HG02588 (cell line): ENCODE measurements around the gene ARHGEF3.
"Not testable (repeated sequence)": the region's sequence is repeated elsewhere in the genome, so short reads cannot be mapped to it uniquely, and the experiment has no call there.

Source experiments
- ATAC-seq: cut with Tn5 transposase; IDR thresholded peaks from one replicate; pipeline ENCODE4 v1.9.1; 2021; ENCODE audit warnings: mild to moderate bottlenecking, moderate library complexity; ENCODE audit not compliant: unreplicated experiment

ARHGEF3 gene

GRCh38 chr3:56748663-56749231 lies 53.0 kb downstream of the ARHGEF3 start:
- ATAC-seq: no peak

DNA sequence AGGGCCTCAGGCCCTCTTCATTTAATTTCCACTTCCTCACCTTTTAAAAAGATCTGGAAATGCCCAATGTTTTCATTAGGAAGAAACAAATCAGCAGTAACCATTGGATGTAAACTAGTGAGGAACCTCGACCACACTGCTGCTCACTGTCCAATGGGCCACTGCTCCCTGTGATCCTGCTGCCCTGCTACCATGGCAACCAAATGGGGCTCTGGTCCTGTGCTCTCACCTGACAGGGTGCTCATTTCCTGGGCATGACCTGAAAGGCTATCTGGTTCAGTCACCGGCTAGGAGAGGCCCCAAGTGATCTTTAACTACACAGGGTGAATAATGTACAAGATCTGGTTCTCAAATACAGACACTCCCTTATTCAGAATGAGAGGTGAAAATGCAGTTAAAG lies 54.6 kb downstream of the ARHGEF3 start:
- no peak for ATAC-seq

- ATAC-seq: no peak
Observed at GRCh38 chr3:56744016-56744415, 57.7 kb downstream of the ARHGEF3 start.

GRCh38 chr3:56742887-56743286 lies 58.9 kb downstream of the ARHGEF3 start:
- no peak for ATAC-seq

DNA sequence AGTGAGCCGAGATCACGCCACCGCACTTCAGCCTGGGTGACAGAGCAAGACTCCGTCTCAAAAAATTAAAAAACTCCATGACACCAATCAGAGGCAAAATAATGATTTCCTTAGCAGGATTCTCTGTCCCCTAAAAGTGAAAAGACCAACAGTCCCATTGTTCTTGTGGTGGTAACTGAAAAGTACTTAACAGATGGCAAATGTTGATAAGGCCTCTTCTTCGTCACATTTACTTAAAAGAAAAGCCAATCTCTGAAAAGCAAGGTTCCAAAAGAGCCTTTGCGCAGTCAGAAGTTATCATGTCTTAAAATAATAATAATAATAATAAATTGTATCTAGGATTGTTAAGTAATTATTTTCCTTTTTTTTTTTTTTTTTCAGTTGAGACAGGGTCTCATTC lies 62.7 kb downstream of the ARHGEF3 start:
- ATAC-seq: no peak

GRCh38 chr3:56737006-56737405 lies 64.7 kb downstream of the ARHGEF3 start:
- ATAC-seq: no peak

GRCh38 chr3:56732109-56732508 lies 69.6 kb downstream of the ARHGEF3 start:
- no peak for ATAC-seq

- ATAC-seq: peak; percentile 97
Observed at GRCh38 chr3:56725175-56725574, 76.6 kb downstream of the ARHGEF3 start.

GRCh38 chr3:56724676-56725075 lies 77.1 kb downstream of the ARHGEF3 start:
- ATAC-seq: no peak

DNA sequence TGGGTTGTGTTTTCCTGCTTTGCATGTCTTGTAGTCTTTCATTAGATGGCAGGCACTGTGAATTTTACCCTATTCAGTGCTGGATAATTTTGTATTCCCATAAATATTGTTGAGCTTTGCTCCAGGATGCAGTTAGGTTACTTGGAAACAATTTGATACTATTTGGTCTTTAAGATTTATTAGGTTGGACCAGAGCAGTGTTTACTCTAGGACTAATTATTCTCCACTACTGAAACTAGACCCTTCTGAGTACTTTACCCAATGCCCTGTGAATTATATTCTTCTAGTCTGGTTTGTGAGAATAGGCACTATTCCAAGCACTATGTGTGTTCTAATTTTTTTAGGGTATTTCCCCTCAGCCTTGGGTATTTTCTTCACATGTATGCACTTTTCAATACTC lies 80.9 kb downstream of the ARHGEF3 start:
- ATAC-seq: no peak

- ATAC-seq: not testable (repeated sequence)
Observed at GRCh38 chr3:56718809-56719208, 82.9 kb downstream of the ARHGEF3 start.

GRCh38 chr3:56711344-56711743 lies 90.4 kb downstream of the ARHGEF3 start:
- no peak for ATAC-seq

DNA sequence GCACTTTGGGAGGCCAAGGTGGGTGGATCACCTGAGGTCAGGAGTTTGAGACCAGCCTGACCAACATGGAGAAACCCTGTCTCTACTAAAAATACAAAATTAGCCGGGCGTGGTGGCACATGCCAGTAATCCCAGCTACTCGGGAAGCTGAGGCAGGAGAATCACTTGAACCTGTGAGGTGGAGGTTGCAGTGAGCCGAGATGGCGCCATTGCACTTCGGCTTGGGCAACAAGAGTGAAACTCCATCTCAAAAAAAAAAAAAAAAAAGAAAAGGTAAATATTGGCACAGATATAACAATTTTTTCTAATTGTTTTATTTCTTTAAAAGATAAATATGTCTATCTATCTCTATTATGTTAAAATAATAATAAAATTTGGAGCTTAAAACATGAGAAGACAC lies 94.3 kb downstream of the ARHGEF3 start:
- not testable (repeated sequence) for ATAC-seq

- no peak for ATAC-seq
Observed at GRCh38 chr3:56706629-56707028, 95.1 kb downstream of the ARHGEF3 start.

DNA sequence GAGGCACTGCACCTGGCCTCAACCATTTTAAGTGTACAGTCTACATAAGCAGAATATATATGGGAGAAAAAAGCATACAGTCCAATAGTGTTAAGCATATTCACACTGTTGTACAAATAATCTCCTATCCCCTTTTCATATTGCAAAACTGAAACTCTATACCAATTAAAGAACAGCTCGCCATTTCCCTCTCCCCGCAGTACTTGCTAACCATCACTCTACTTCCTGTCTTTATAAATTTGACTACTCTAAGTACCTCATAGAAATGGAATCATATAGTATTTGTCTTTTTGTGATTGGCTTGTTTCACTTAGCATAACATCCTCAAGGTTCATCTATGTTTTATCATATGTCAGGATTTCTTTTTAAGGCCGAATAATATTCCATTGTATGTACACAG lies 97.0 kb downstream of the ARHGEF3 start:
- ATAC-seq: no peak

DNA sequence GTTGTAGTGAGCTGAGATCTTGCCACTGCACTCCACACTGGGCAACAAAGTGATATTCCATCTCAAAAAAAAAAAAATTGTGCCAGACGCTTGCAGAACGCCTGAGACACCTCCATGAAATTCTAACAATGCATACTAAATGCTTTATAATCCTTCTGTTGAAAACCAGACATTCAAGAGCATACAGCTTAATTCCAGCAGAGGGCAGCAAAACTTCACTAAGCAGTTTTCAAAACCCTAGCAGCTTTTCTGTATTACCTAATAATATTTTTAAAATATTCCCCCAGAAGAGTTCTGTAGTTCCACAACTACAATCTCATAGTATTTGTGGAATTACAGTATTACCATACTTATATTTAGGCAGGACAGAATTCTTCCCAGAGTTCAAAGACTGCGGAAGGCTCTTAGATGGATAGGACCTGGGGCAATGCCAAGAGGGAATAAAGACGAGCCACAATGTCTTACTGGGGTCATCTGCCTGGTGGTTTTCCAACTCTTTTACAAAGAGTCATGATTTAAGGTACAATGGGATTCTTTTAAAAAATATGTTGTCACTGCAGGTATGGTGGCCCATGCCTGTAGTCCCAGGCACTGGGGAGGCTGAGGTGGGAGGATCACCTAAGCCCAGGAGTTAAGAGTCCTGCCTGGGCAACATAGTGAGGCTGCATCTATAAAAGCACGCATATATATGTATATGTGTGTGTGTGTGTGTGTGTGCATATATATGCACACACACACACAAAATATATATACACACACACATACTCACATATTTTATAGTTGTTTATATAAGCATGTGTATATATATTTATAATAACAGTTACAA lies 99.0 kb downstream of the ARHGEF3 start:
- ATAC-seq: no peak

DNA sequence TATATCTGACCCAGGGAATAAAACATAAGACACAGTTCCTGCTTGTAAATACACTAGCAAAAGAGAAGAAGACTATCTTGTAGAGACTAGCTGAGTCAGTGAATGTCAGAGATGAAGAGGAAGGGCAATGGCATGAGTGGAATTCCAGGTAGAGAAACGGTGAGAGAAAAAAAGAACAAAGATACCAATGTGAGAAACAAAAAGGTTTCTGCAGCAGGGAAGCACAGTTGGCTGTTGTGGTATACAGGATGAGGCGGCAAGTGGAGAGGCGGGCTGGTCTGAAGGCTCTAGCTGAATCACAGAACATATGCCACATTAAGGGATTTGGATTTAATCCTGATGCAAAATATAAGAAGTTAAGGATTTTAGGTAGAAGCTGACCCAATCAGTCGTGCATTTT lies 101.6 kb downstream of the ARHGEF3 start:
- no peak for ATAC-seq

DNA sequence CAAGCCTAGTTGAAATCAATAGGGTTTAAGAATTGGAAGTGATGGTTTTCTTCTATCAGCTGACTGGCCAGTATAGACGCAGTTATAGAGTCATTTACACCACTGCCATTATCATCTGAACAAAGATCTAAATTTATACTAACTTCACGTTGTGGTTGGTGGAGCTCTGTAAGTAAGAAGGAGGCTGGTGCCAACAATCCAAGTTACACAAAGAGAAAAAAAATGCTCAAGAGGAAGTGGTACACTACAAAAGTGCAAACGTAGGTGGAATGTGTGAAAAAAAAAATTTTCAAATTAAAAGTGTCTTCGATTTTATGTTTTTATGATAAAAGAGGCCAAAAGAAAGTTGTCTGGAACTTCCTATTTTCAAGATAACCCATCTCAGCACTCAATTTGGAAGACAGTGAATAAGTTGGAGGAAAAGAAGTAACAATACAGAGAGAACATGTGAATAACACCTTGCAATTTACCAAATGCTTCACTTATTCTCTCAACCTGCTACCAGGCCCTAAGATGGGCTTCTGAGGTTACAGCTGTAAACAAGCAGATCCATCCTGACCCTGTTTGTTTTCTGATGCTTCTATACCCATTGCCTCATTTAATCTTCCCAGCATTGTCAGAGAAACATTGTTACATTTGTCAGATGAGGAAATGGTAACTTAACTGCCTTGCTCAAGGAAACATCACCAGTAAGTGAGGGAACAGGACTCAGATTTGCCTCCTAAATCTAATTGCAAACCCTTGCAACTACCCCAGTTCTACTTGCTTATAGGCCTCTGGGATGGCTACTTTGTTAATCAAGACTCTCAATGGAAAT lies 106.7 kb downstream of the ARHGEF3 start:
- no peak for ATAC-seq

DNA sequence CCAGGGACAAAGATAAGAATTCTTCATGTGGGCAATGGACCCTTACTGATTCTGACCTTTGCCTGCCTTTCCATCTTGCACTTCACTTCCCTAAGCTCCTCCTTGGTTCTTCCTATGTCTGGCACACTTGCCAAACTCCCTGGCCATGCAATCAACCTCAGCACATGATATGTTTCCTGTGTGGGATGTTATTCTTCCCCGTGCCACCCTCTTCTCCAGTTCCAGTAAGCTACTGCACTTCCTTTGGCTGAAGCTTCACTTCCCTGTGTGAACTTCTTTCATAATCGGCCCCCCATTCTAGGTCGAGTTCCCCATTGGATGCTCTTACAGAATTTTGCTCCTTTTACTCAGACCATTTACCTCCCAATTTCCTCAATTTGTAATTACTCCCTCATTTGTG lies 108.0 kb downstream of the ARHGEF3 start:
- ATAC-seq: no peak

DNA sequence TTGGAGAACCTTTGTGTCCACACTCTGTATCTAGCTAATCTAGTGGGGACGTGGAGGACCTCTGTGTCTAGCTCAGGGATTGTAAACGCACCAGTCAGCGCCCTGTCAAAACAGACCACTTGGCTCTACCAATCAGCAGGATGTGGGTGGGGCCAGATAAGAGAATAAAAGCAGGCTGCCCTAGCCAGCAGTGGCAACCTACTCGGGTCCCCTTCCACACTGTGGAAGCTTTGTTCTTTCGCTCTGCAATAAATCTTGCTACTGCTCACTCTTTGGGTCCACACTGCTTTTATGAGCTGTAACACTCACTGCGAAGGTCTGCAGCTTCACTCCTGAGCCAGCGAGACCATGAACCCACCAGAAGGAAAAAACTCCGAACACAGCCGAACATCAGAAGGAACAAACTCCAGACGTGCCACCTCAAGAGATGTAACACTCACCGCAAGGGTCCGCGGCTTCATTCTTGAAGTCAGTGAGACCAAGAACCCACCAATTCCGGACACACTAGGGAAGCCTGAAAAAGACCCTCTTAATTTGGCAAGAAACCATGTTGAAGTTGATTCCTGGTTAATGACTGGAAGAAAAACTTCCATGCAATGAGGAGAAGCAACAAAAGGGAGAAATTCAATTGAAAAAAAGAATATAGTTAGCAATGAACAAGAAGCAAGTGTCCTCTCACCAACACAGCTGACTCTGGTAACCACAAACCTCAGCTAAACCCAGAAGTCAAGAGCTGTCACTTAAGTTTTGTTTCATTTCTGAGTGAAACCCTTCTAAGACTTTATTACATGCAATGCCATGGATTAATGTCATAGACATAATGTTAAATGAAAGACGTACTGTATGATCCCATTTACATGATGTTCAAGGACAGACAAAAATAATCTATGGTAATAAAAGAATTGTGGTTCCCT lies 109.0 kb downstream of the ARHGEF3 start:
- not testable (repeated sequence) for ATAC-seq

GRCh38 chr3:56692001-56692365 lies 109.8 kb downstream of the ARHGEF3 start:
- ATAC-seq: not testable (repeated sequence)
